Activated T-helper 9 cell treated with anti-CD3 and anti-CD28 coated beads, Interleukin-2, amount 50 U/mL, for 16 hours (primary cell): ENCODE data around the gene RIPOR3.
"Not testable (repeated sequence)": the region's sequence is repeated elsewhere in the genome, so short reads cannot be mapped to it uniquely, and the experiment has no call there.

ENCODE experiments used
- DNase-seq: peaks from one replicate; pipeline ENCODE4 v3.0.0-alpha.2; 2020; ENCODE audit warnings: low read depth

RIPOR3 gene

GRCh38 chr20:50680105-50680960 is 11.0 kb downstream of the RIPOR3 start:
- no peak for DNase-seq

GRCh38 chr20:50679753-50680104 is 11.6 kb downstream of the RIPOR3 start:
- no peak for DNase-seq

- DNase-seq, result no peak
Measured at GRCh38 chr20:50678169-50678898, 13.0 kb downstream of the RIPOR3 start.

GRCh38 chr20:50676858-50677257 is 14.5 kb downstream of the RIPOR3 start:
- DNase-seq, result no peak

GRCh38 chr20:50676377-50676731 is 15.0 kb downstream of the RIPOR3 start:
- DNase-seq, result not testable (repeated sequence)

- DNase-seq, result no peak
Measured at GRCh38 chr20:50675671-50676376, 15.5 kb downstream of the RIPOR3 start.

GRCh38 chr20:50674138-50674825 is 17.1 kb downstream of the RIPOR3 start:
- DNase-seq, result no peak

GRCh38 chr20:50673466-50674137 is 17.7 kb downstream of the RIPOR3 start:
- no peak for DNase-seq

- DNase-seq, result no peak
Measured at GRCh38 chr20:50673146-50673465, 18.2 kb downstream of the RIPOR3 start.

- no peak for DNase-seq
Measured at GRCh38 chr20:50672400-50673145, 18.8 kb downstream of the RIPOR3 start.

- no peak for DNase-seq
Measured at GRCh38 chr20:50671626-50672025, 19.7 kb downstream of the RIPOR3 start.

GRCh38 chr20:50671010-50671409 is 20.3 kb downstream of the RIPOR3 start:
- not testable (repeated sequence) for DNase-seq

- no peak for DNase-seq
Measured at GRCh38 chr20:50670126-50670862, 21.0 kb downstream of the RIPOR3 start.

- DNase-seq, result no peak
Measured at GRCh38 chr20:50668798-50669197, 22.5 kb downstream of the RIPOR3 start.

GRCh38 chr20:50668326-50668725 is 23.0 kb downstream of the RIPOR3 start:
- no peak for DNase-seq

- no peak for DNase-seq
Measured at GRCh38 chr20:50666709-50667298, 24.5 kb downstream of the RIPOR3 start.

GRCh38 chr20:50664254-50664653 is 27.1 kb downstream of the RIPOR3 start:
- no peak for DNase-seq

GRCh38 chr20:50663095-50663821 is 28.1 kb downstream of the RIPOR3 start:
- DNase-seq, result no peak

- no peak for DNase-seq
Measured at GRCh38 chr20:50659975-50660670, 31.2 kb downstream of the RIPOR3 start.
